Fibroblast of lung (primary cell): Measurements from ENCODE around the gene RSAD1. TPM values are rescaled to one million over a fixed set of nuclear protein-coding genes. Genes with fewer than 3 reads are reported as not detected.

Source experiments
- DNase-seq, 2 donors: peaks; one replicate each; pipeline versions ENCODE4 v3.0.0 to v3.0.0-alpha.2; 2010; ENCODE audit warnings: low read depth in 2 of 2
- H2AFZ ChIP-seq: 2 replicates; pipeline ENCODE4 v1.5.1; 2012; ENCODE audit warnings: low read length, control low read depth, inconsistent platforms
- H3K27ac ChIP-seq: 2 replicates; pipeline ENCODE4 v1.5.1; 2011; ENCODE audit warnings: low read length, control low read depth; ENCODE audit not compliant: insufficient read depth
- H3K27me3 ChIP-seq: 2 replicates; pipeline ENCODE4 v1.5.1; 2011; ENCODE audit warnings: mild to moderate bottlenecking, low read length; ENCODE audit not compliant: control insufficient read depth, insufficient read depth
- H3K36me3 ChIP-seq: 2 replicates; pipeline ENCODE4 v1.5.1; 2011; ENCODE audit warnings: low read length; ENCODE audit not compliant: control insufficient read depth, insufficient read depth
- H3K4me1 ChIP-seq: 2 replicates; pipeline ENCODE4 v1.5.1; 2011; ENCODE audit warnings: low read length; ENCODE audit not compliant: control insufficient read depth, insufficient read depth; ENCODE audit errors: extremely low read depth
- H3K4me2 ChIP-seq: 2 replicates; pipeline ENCODE4 v1.5.1; 2011; ENCODE audit warnings: low read length, control low read depth; ENCODE audit not compliant: insufficient read depth; ENCODE audit errors: extremely low read depth
- H3K4me3 ChIP-seq, 4 experiments: fragments of 200-600 bp in 1 of 4; sonication (generic) in 1 of 4; replicated peaks in 1 of 4; 2 replicates each; pipeline ENCODE4 v1.5.1; 2011 to 2016; ENCODE audit warnings: low read length in 4 of 4, low read depth in 3 of 4, mild to moderate bottlenecking in 3 of 4, control low read depth in 2 of 4, inconsistent platforms in 1 of 4, mixed read lengths in 1 of 4; ENCODE audit not compliant: insufficient read depth in 1 of 4; ENCODE audit errors: control extremely low read depth in 1 of 4
- H3K79me2 ChIP-seq: 2 replicates; pipeline ENCODE4 v1.5.1; 2012; ENCODE audit warnings: mild to moderate bottlenecking, low read length, inconsistent platforms; ENCODE audit not compliant: control insufficient read depth, insufficient read depth
- H3K9ac ChIP-seq: 2 replicates; pipeline ENCODE4 v1.5.1; 2011; ENCODE audit warnings: mild to moderate bottlenecking, low read length, control low read depth; ENCODE audit not compliant: insufficient read depth
- H3K9me3 ChIP-seq: 2 replicates; pipeline ENCODE4 v1.5.1; 2012; ENCODE audit warnings: low read depth, low read length; ENCODE audit not compliant: control insufficient read depth, insufficient read depth
- H4K20me1 ChIP-seq: 2 replicates; pipeline ENCODE4 v1.5.1; 2011; ENCODE audit warnings: low read length; ENCODE audit not compliant: control insufficient read depth, insufficient read depth; ENCODE audit errors: extremely low read depth
- CTCF ChIP-seq, 2 donors: IDR thresholded peaks in 1 of 2; conservative IDR thresholded peaks in 1 of 2; 1 replicate in 1 of 2; 2 replicates in 1 of 2; pipeline ENCODE4 v1.5.1; 2011 to 2012; ENCODE audit warnings: low read length in 2 of 2, control low read depth in 1 of 2, inconsistent platforms in 1 of 2, low read depth in 1 of 2, mild to moderate bottlenecking in 1 of 2
- EZH2 ChIP-seq: IDR thresholded peaks from 2 replicates; pipeline ENCODE4 v1.5.1; 2012; ENCODE audit warnings: low read length, control low read depth, mild to moderate bottlenecking; ENCODE audit errors: missing control alignments
- polyA plus RNA-seq, 2 donors: library from polyadenylated mRNA; depleted of rRNA in 1 of 2; stranded (reverse) in 1 of 2; unstranded in 1 of 2; fragments of >200 nt; gene quantifications; 2 replicates each; pipeline ENCODE4 v1.2.1, GENCODE V29; 2011 to 2012; ENCODE audit warnings: missing spikeins in 1 of 2
- total RNA-seq: library from RNA; depleted of rRNA; stranded (reverse); fragments of >200 nt; gene quantifications from 2 replicates; pipeline ENCODE4 v1.2.1, GENCODE V29; 2014

Gene RSAD1
- total and polyA plus RNA-seq, 2 donors (not counting 1 experiment from before 2014, with no cell fraction given) = 12.5 to 28.4 TPM

DNA sequence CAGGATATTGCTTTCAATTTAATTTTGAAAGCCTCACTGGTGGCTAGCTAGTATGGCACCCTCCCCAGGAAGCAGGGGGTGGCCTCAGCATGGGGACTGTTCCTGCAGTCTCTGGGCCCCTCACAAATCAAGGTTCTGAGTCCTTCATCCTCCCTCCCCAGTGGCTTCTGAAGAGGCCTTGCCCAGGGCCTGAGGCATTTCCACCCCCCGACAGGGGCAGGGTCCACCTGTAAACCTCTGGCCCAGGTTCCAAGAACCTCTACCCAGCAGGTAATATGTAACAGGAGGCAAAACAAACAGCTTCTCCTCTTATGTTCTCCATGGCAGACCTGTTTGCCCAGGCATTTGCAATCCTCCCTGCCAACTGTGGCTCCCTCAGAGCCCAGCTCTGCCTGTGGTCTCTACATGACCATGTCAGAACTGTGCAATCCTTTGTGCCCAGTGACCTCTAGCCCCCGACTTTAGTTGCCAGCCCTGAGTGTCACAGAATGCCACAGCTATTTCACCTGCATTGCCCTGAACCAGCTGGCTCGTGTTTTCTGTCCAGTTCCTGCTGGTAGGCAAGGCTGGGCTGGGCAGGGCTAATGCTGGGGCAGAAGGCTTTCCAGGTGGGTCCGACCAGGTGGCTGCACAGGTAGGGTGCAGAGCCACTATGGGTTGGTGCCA, 38.4 kb upstream of the RSAD1 start:
- H3K9me3 ChIP-seq = no peaks in the 10 kb centered on the region
- TF ChIP-seq EZH2 (no peak), CTCF (conservative IDR thresholded peaks at IDR 0.05 in 1 of 2, IDR thresholded peaks at IDR 0.05 in 1 of 2; ENCODE audit: low read depth in 1 of 2, low read length in 2 of 2) (no peak)
- no peaks in the 10 kb centered on the region for H3K36me3 ChIP-seq
- no peak overlapping the region for H2AFZ ChIP-seq
- no peak overlapping the region for H3K4me2 ChIP-seq
- H3K4me1 ChIP-seq = no peaks in the 10 kb centered on the region
- no peaks in the 10 kb centered on the region for H4K20me1 ChIP-seq
- no peaks in the 10 kb centered on the region for H3K79me2 ChIP-seq
- no peak overlapping the region for H3K4me3 ChIP-seq
- no peak for DNase-seq
- no peaks in the 10 kb centered on the region for H3K27me3 ChIP-seq
- H3K9ac ChIP-seq = no peak overlapping the region
- H3K27ac ChIP-seq = no peak overlapping the region

DNA sequence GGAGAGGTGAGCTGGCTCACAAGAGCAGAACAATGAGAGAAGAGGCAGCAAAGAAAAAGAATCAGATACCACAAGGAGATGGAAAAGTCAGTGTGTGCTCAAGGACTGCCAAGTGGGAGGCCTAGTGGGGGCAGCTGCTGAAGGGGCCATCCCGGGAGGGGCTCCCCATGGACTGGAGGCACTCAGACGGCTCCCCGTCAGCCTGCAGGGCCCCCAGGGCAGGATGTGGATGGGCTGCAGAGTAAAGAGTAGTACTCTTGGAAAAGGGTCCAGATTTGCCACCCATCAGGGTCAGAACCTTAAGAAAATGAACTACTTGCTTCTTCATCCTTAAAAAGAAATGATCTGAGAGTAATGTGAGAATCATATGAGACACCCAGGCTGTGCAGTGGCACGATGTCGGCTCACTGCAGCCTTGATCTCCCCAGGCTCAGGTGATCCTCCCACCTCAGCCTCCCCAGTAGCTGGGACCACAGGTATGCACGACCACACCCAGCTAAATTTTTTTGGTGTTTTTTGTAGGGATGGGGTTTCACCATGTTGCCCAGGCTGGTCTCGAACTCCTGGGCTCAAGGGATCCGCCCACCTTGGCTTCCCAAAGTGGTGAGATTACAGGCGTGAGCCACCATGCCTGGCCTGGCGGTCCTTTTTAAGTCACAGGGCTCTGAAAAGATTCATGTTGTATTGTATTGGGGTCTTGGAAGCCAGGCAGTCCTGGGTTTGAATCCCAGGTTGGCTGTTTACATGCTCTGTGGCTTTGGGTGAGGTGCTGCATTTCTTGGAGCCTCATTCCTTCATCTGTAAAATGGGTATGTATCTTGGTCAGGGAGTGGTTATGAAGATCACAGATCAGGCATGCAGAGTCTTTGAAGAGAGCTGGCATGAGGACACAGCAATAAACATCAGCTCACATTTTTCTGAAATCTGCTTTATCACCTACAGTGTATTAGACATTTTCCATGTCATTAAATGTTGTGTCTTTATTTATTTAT, 37.5 kb upstream of the RSAD1 start:
- H3K4me3 ChIP-seq = no peak overlapping the region
- no peaks in the 10 kb centered on the region for H3K4me1 ChIP-seq
- H3K27ac ChIP-seq = no peak overlapping the region
- no peak for DNase-seq
- no peak overlapping the region for H3K4me2 ChIP-seq
- H3K9me3 ChIP-seq = no peaks in the 10 kb centered on the region
- no peaks in the 10 kb centered on the region for H3K27me3 ChIP-seq
- no peaks in the 10 kb centered on the region for H4K20me1 ChIP-seq
- no peak overlapping the region for H3K9ac ChIP-seq
- H3K36me3 ChIP-seq = no peaks in the 10 kb centered on the region
- H3K79me2 ChIP-seq = no peaks in the 10 kb centered on the region
- TF ChIP-seq EZH2 (no peak), CTCF (conservative IDR thresholded peaks at IDR 0.05 in 1 of 2, IDR thresholded peaks at IDR 0.05 in 1 of 2; ENCODE audit: low read depth in 1 of 2, low read length in 2 of 2) (no peak)
- no peak overlapping the region for H2AFZ ChIP-seq

- TF ChIP-seq EZH2 (no peak), CTCF (conservative IDR thresholded peaks at IDR 0.05 in 1 of 2, IDR thresholded peaks at IDR 0.05 in 1 of 2; ENCODE audit: low read depth in 1 of 2, low read length in 2 of 2) (no peak)
- Histone ChIP-seq H3K79me2 (no peaks in the 10 kb centered on the region), H3K27me3 (no peaks in the 10 kb centered on the region), H3K9ac (no peak overlapping the region), H3K36me3 (no peaks in the 10 kb centered on the region), H3K9me3 (no peaks in the 10 kb centered on the region), H3K4me1 (no peaks in the 10 kb centered on the region), H3K4me2 (no peak overlapping the region), H3K4me3 (no peak overlapping the region), H2AFZ (no peak overlapping the region), H3K27ac (no peak overlapping the region), H4K20me1 (no peaks in the 10 kb centered on the region)
- DNase-seq = peak in 1 of 2 donors; percentile 35
Measured at GRCh38 chr17:50443505-50443974, 35.1 kb upstream of the RSAD1 start.
